K562 (cell line): ENCODE results near the gene RFX3. TPM values are rescaled to one million over a fixed set of nuclear protein-coding genes. Genes with fewer than 3 reads are reported as not detected.
A peak's percentile ranks its signal among the peaks of the same experiment; 100 is the strongest.

ENCODE experiments used
- CBFB ChIP-seq: sonication (generic); formaldehyde crosslinking; IDR thresholded peaks from 2 replicates; pipeline ENCODE4 v1.4.0; 2020; ENCODE audit warnings: mild to moderate bottlenecking, missing genetic modification reagents
- EZH2 ChIP-seq: IDR thresholded peaks from 2 replicates; pipeline ENCODE4 v1.6.1; 2012; ENCODE audit warnings: low read depth, mild to moderate bottlenecking, inconsistent platforms, low read length, borderline replicate concordance
- FOSL1 ChIP-seq: fragments of 200-800 bp; sonication (Bioruptor generic); conservative IDR thresholded peaks from 2 replicates; pipeline ENCODE4 v1.6.1; 2016; ENCODE audit warnings: missing genetic modification characterization, missing compliant biosample characterization
- L3MBTL2 ChIP-seq: fragments of 450-650 bp; IDR thresholded peaks from 2 replicates; pipeline ENCODE4 v1.6.1; 2016; ENCODE audit warnings: mild to moderate bottlenecking, moderate library complexity
- MYBL2 ChIP-seq, 2 experiments: fragments of 450-650 bp in 1 of 2; sonication (generic) in 1 of 2; formaldehyde crosslinking in 1 of 2; IDR thresholded peaks; 2 replicates each; pipeline versions ENCODE4 v1.6.1 to v1.8.1; 2017 to 2022; ENCODE audit warnings: borderline replicate concordance in 1 of 2, inconsistent platforms in 1 of 2, low read depth in 1 of 2, mild to moderate bottlenecking in 1 of 2, missing genetic modification reagents in 1 of 2, moderate library complexity in 1 of 2
- NR2C2 ChIP-seq, 2 experiments: fragments of 200-800 bp in 1 of 2; sonication (Bioruptor generic) in 1 of 2; sonication (generic) in 1 of 2; formaldehyde crosslinking in 1 of 2; IDR thresholded peaks; 2 replicates each; pipeline versions ENCODE4 v1.6.1 to v1.8.0; 2016 to 2022; ENCODE audit warnings: mild to moderate bottlenecking in 1 of 2, missing compliant biosample characterization in 1 of 2, missing genetic modification characterization in 1 of 2, missing genetic modification reagents in 1 of 2
- NUFIP1 ChIP-seq: fragments of 450-650 bp; IDR thresholded peaks from 2 replicates; pipeline ENCODE4 v1.6.1; 2018; ENCODE audit not compliant: partially characterized antibody
- ZNF431 ChIP-seq: sonication (generic); formaldehyde crosslinking; IDR thresholded peaks from 2 replicates; pipeline ENCODE4 v1.8.0; 2022; ENCODE audit warnings: mild to moderate bottlenecking, missing genetic modification reagents
- ZNF75A ChIP-seq: fragments of 450-650 bp; formaldehyde crosslinking; IDR thresholded peaks from 2 replicates; pipeline ENCODE4 v1.4.0; 2020; ENCODE audit warnings: mild to moderate bottlenecking
- polyA plus RNA-seq, 8 experiments: library from polyadenylated mRNA; depleted of rRNA in 4 of 8; stranded (reverse) in 5 of 8; unstranded in 3 of 8; fragments of >200 nt; fragmentation: Nextera tagmentation in 2 of 8; fragmentation: Illumina TruSeq in 1 of 8; extraction: Ambion mirVana in 2 of 8; extraction: Trizol in 1 of 8; gene quantifications; 2 replicates each; pipeline versions ENCODE4 v1.2.1 to v1.2.3, GENCODE V29; 2011 to 2014; ENCODE audit warnings: inconsistent platforms in 1 of 8, missing spikeins in 1 of 8
- total RNA-seq, 7 experiments: library from RNA; depleted of rRNA in 6 of 7; stranded (reverse); fragments of >200 nt in 6 of 7; fragmentation: Illumina TruSeq in 2 of 7; extraction: Trizol in 2 of 7; gene quantifications; 2 replicates each; pipeline versions ENCODE4 v1.2.1 to v1.2.3, GENCODE V29; 2011 to 2021; ENCODE audit warnings: low replicate concordance in 1 of 7
- TF ChIP-seq, protein P1 (sequence below): sonication (generic); formaldehyde crosslinking; IDR thresholded peaks from 2 replicates; pipeline ENCODE4 v1.9.0; 2022; ENCODE audit warnings: mild to moderate bottlenecking, missing genetic modification reagents
- TF ChIP-seq, protein P2 (sequence below): fragments of 450-650 bp; IDR thresholded peaks from 2 replicates; pipeline ENCODE4 v1.6.1; 2017; ENCODE audit warnings: mild to moderate bottlenecking, moderate library complexity
- TF ChIP-seq, protein P3 (sequence below): fragments of 200-800 bp; sonication (Bioruptor generic); IDR thresholded peaks from 2 replicates; pipeline ENCODE4 v1.6.1; 2017; ENCODE audit warnings: missing genetic modification characterization, missing compliant biosample characterization
- TF ChIP-seq, protein P4 (sequence below), 2 experiments: fragments of 450-650 bp; conservative IDR thresholded peaks; 2 replicates each; pipeline ENCODE4 v1.6.1; 2017; ENCODE audit warnings: mild to moderate bottlenecking in 2 of 2, moderate library complexity in 2 of 2
- TF ChIP-seq, protein P5 (sequence below): sonication (generic); formaldehyde crosslinking; IDR thresholded peaks from 2 replicates; pipeline ENCODE4 v1.8.0; 2023; ENCODE audit warnings: mild to moderate bottlenecking, missing genetic modification reagents
- TF ChIP-seq, protein P6 (sequence below): conservative IDR thresholded peaks from 2 replicates; pipeline ENCODE4 v1.6.1; 2011; ENCODE audit warnings: low read depth, mild to moderate bottlenecking, low read length; ENCODE audit not compliant: control insufficient read depth

The RFX3 gene
- total and polyA plus RNA-seq, 9 of the 15 experiments (the other 6 are each of a cell fraction or from before 2014, with no cell fraction given), result 0.86 to 4.9 (median 2.0) TPM

DNA sequence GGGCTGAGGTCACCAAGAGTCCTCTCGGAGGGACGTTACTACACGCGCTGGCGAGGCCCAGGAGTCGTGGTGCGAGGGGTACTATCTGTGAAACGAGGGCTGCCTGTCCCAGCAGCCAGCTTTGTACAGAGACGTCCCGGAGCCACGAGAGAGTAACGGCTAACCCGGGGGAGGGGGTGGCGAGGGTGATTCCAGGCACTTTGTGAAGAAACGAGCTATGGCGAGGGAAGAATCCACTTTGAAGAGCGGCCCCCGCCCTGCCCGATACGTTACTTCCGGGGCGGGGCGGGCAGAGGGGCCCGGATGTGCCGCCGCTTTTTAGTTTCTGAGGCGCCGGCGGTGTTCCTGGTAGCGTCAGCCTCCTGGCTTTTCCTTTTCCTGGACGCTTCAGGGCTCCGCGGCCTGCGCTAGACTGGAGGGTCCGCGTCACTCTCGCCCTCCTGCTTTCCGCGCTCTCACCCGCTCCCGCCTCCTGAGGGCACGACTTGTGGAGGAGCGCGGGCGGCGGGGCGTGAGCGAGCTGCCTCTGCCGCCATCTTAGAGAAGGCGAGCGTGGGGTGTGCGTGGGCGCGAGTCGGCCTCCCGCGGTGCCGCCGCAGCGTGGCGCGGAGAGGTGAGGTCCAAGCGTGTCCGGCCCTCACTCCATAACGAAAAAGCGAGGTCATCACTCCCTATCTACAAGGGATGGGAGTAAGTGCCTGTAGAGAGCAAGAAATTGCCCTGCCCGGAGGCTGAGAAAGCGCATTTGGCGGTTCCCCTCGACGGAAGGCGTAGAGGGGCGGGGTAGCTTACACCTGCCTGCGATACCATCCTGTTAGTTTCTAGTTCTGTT lies 580 bp upstream of the RFX3 start (continued):
- TF ChIP-seq, protein P1, sequence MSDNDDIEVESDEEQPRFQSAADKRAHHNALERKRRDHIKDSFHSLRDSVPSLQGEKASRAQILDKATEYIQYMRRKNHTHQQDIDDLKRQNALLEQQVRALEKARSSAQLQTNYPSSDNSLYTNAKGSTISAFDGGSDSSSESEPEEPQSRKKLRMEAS (CRISPR knock-in tag), result peak; percentile 47
- peak; percentile 71 for TF ChIP-seq L3MBTL2
- TF ChIP-seq, protein P2, sequence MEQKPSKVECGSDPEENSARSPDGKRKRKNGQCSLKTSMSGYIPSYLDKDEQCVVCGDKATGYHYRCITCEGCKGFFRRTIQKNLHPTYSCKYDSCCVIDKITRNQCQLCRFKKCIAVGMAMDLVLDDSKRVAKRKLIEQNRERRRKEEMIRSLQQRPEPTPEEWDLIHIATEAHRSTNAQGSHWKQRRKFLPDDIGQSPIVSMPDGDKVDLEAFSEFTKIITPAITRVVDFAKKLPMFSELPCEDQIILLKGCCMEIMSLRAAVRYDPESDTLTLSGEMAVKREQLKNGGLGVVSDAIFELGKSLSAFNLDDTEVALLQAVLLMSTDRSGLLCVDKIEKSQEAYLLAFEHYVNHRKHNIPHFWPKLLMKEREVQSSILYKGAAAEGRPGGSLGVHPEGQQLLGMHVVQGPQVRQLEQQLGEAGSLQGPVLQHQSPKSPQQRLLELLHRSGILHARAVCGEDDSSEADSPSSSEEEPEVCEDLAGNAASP, result no peak
- TF ChIP-seq FOSL1 (tag), result 0 out of 2 replicates have a peak, but pooled peaks have one; percentile 35
- peak; percentile 53; the same call in 1 of the 2 replicates for TF ChIP-seq MYBL2 (IDR thresholded peaks at IDR 0.05; ENCODE audit: low read depth)
- no peak for TF ChIP-seq MYBL2 (CRISPR knock-in tag; IDR thresholded peaks at IDR 0.05; ENCODE audit: borderline replicate concordance)
- TF ChIP-seq, protein P3, sequence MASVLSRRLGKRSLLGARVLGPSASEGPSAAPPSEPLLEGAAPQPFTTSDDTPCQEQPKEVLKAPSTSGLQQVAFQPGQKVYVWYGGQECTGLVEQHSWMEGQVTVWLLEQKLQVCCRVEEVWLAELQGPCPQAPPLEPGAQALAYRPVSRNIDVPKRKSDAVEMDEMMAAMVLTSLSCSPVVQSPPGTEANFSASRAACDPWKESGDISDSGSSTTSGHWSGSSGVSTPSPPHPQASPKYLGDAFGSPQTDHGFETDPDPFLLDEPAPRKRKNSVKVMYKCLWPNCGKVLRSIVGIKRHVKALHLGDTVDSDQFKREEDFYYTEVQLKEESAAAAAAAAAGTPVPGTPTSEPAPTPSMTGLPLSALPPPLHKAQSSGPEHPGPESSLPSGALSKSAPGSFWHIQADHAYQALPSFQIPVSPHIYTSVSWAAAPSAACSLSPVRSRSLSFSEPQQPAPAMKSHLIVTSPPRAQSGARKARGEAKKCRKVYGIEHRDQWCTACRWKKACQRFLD (CRISPR knock-in tag), result 0 out of 2 replicates have a peak, but pooled peaks have one; percentile 41
- TF ChIP-seq EZH2, result no peak
- TF ChIP-seq, protein P4, sequence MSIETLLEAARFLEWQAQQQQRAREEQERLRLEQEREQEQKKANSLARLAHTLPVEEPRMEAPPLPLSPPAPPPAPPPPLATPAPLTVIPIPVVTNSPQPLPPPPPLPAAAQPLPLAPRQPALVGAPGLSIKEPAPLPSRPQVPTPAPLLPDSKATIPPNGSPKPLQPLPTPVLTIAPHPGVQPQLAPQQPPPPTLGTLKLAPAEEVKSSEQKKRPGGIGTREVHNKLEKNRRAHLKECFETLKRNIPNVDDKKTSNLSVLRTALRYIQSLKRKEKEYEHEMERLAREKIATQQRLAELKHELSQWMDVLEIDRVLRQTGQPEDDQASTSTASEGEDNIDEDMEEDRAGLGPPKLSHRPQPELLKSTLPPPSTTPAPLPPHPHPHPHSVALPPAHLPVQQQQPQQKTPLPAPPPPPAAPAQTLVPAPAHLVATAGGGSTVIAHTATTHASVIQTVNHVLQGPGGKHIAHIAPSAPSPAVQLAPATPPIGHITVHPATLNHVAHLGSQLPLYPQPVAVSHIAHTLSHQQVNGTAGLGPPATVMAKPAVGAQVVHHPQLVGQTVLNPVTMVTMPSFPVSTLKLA (conservative IDR thresholded peaks at IDR 0.05), result peak; percentile 44 to 63
- no peak for TF ChIP-seq ZNF75A (CRISPR knock-in tag)
- TF ChIP-seq ZNF431, result no peak
- no peak for TF ChIP-seq NR2C2 (CRISPR knock-in tag; IDR thresholded peaks at IDR 0.05)
- peak; percentile 71 for TF ChIP-seq NR2C2 (tag; IDR thresholded peaks at IDR 0.05)
- TF ChIP-seq, protein P5, sequence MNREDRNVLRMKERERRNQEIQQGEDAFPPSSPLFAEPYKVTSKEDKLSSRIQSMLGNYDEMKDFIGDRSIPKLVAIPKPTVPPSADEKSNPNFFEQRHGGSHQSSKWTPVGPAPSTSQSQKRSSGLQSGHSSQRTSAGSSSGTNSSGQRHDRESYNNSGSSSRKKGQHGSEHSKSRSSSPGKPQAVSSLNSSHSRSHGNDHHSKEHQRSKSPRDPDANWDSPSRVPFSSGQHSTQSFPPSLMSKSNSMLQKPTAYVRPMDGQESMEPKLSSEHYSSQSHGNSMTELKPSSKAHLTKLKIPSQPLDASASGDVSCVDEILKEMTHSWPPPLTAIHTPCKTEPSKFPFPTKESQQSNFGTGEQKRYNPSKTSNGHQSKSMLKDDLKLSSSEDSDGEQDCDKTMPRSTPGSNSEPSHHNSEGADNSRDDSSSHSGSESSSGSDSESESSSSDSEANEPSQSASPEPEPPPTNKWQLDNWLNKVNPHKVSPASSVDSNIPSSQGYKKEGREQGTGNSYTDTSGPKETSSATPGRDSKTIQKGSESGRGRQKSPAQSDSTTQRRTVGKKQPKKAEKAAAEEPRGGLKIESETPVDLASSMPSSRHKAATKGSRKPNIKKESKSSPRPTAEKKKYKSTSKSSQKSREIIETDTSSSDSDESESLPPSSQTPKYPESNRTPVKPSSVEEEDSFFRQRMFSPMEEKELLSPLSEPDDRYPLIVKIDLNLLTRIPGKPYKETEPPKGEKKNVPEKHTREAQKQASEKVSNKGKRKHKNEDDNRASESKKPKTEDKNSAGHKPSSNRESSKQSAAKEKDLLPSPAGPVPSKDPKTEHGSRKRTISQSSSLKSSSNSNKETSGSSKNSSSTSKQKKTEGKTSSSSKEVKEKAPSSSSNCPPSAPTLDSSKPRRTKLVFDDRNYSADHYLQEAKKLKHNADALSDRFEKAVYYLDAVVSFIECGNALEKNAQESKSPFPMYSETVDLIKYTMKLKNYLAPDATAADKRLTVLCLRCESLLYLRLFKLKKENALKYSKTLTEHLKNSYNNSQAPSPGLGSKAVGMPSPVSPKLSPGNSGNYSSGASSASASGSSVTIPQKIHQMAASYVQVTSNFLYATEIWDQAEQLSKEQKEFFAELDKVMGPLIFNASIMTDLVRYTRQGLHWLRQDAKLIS (CRISPR knock-in tag), result peak; percentile 71; the same call in 1 of the 2 replicates
- TF ChIP-seq NUFIP1, result peak; percentile 45
- TF ChIP-seq, protein P6, sequence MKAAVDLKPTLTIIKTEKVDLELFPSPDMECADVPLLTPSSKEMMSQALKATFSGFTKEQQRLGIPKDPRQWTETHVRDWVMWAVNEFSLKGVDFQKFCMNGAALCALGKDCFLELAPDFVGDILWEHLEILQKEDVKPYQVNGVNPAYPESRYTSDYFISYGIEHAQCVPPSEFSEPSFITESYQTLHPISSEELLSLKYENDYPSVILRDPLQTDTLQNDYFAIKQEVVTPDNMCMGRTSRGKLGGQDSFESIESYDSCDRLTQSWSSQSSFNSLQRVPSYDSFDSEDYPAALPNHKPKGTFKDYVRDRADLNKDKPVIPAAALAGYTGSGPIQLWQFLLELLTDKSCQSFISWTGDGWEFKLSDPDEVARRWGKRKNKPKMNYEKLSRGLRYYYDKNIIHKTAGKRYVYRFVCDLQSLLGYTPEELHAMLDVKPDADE, result no peak
- TF ChIP-seq CBFB (CRISPR knock-in tag), result no peak
